Stimulated activated CD4-positive, alpha-beta T cell treated with anti-CD3 and anti-CD28 coated beads, Interleukin-15, amount 100 ng/mL, for 24 hours (primary cell): ENCODE results near the gene CTNS.

Source experiments
- DNase-seq: peaks from one replicate; pipeline ENCODE4 v3.0.0-alpha.2; 2020

Gene CTNS

GRCh38 chr17:3636154-3636907 lies at the start of gene CTNS, which contains the start of gene SHPK:
Gene CTNS (plus strand): TSS chr17:3636760. CDS start chr17:3640207, 3,447 bp downstream.
Gene SHPK (minus strand): TSS chr17:3636250. CDS start chr17:3636219, 31 bp downstream.
- DNase-seq = peak; percentile 97

DNA sequence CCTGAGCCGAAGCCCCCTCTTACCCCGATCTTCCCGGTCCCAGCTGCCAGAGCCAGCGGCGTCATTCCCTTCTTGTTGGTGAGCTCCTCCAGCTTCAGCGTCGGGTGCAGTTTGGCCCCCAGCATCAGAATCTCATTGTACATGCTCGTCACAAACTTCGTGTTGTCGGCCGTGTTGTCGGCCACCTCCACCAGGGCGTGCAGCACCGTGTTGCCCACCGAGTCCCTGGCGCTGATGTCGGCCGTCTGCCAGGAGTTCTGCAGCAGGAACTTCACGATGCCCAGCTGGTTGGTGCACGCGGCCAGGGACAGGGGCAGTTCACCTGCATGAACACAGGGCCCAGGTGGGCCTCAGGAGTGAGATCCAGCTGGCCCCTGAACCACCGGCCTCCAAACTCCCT lies 46.8 kb upstream of the CTNS start:
- DNase-seq = no peak

- no peak for DNase-seq
Observed at GRCh38 chr17:3590231-3590630, 46.3 kb upstream of the CTNS start.

DNA sequence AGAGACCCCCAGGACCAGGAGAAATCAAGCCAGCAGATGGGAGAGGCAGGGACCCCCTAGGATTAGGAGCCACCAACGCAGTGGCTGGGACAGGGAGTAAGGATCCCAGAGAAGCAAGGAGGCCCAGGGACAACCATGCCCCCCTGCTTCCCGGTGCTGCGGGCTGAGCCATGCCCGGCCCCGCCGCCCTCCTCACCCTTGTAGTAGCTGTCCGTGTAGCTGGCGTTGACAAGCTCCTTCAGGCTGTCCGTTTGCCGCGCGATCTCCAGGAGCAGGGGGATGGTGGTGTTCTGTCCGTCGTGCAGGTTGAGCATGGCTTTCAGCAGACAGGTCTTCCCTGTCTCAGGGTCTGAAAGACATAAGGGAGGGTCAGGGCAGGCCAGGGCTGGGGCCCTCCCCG lies 45.8 kb upstream of the CTNS start:
- no peak for DNase-seq

DNA sequence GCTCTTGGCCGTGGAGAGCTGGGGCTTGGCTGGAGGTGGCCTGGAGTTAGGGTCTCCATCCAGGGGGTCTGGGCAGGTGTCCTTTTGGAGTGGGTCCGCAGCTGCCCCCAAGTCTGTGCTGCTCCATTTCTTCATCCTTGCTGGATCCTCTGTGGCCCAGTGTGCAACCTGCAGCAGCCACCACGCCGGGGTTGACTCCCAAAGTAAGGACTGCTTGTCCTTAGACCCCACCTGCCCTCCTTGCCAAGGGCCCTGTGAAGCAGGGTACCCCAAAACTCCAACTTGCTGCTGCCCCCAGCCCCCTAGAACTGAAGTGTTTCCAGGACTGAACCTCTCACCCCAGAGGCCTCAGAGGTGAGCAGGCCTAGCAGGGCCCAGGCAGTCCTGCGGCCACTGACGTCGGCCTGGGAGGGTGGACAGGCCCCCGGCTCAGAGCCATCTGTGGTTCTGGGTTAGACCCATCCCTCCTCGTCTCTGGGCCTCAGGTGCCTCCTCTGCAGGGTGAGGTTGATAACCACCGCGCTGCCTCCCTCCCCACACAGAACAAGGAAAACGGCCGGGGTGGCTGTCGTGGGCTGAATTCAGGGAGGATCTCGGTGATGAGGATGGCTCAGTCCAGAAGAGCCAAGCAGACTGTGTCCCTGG lies 44.2 kb upstream of the CTNS start:
- DNase-seq = no peak

GRCh38 chr17:3593384-3593783 lies 43.2 kb upstream of the CTNS start:
- DNase-seq = no peak

GRCh38 chr17:3594051-3594800 lies 42.3 kb upstream of the CTNS start:
- no peak for DNase-seq

- no peak for DNase-seq
Observed at GRCh38 chr17:3594976-3595375, 41.6 kb upstream of the CTNS start.

DNA sequence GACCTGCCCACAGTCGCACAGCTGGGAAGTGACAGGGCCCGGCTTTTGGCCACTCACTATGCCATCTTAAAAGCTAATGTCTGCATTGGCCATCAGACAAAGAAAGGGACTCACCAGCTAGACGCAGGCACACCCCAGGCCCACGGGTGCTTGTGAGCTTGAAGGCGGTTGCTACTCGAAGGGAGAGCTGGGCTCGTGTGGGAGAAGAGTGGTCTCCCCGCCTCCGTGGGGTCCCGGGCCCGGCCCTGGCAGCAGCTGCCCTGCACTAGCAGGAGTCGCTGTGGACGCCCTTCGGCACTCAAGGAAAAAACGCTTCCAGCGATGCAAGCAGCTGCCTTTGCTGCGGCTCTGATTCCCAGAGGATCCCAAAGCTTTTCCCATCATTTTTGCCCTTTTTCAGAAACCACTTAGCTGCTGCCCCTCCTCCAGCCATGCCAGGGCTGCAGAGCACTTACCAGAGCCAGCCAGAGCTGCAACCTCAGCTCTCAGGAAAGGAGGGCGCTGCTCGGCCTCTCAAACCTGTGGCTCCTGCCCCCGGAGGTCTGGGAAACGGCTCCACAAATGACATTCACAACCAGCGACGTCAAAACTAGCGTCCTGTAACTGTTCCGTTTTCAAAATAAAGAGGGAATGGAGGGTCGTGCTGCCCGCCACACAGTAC lies 39.6 kb upstream of the CTNS start:
- DNase-seq = no peak

DNA sequence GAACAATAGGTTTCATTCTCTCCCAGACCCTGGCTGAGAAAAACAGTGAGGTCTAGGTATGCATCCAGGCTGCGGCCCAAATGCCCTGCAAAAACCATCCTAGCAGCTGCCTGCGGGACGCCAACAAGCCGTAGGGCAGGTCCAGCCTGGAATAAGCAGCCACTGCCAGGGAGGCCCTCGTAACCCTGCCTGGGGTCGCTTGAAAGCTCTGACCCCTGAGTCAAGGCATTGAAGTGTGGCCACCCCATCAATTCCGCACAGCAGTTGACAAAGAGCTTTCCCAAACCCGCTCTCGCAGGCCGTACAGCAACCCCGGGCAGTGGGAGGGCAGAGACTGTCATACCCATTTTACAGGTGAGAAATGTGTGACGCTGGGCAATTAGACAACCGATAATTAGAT lies 38.5 kb upstream of the CTNS start:
- no peak for DNase-seq

GRCh38 chr17:3600529-3601205 lies 35.9 kb upstream of the CTNS start:
- no peak for DNase-seq

GRCh38 chr17:3602499-3602898 lies 34.1 kb upstream of the CTNS start:
- peak; percentile 45 for DNase-seq

DNA sequence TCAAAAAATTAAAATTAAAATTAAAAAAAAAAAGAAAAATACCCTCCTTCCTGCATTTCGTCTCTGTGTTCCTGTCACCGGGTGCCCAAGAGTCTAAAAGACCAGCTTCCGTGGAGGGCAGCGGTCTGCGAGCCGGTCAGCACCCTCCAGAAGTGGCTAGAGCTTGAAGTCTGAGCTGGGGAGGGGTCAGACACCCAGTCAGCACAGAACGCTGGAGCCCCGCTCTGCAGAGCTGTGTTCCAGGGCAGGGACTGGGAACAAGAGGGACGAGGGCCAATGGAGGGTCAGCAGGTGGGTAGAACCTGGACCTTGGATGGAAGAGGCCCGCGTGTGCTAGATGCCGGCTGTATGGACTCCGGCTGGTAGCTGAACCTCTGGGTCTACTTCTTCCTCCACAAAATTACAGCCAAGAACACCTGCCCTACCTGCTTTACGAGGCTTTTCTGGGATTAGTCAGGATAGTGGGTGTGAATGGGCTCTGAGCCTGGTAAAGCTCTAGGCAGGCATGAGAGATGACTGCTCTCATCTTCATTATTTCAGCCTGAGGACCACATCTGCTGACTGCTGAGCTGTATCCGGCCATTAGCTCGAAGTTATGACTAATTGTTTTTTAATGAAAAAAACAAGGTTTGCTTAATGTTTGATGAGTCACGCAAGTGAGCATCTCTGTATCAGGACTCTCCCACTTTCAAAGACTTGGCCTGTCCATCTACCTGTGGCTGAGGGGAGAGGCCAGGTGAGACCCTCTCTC lies 33.3 kb upstream of the CTNS start:
- DNase-seq = no peak

DNA sequence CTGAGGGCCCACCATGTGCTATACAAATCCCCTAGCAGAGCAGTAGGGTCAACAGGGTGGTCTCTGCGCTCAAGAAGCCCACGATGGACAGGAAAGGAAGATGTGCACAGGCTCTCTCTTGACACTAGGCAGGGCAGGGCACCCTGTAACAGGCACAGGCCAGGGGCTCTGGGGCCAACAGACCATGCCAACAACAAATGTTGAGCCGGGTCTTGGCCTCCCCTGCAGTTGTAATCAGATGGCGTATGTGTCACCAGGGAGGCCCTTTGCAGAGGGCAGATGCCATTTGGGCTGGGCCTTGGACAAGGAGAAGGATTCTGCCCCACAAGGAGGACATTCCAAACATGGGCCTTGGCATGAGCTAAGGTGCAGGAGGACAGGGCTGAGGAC lies 32.7 kb upstream of the CTNS start:
- DNase-seq = no peak

DNA sequence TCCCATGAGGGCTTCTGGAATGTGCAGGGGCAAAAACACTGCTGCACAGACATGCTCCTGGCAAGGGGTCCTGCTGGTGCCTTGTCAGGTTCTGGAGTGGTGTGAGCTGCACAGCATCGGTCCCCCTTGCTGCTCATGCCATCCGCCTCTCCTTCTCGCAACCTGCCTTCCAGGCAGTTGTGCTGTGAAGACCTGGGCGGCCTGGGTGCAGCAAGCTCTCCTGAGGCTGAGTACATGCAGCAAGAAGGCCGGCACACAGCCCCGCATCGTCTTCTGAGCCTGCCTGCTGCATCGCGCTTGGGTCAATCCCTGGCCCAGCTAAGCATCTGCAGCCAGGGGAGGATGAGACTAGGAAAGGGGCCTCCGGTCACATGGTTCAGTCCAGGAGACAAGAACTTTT lies 26.9 kb upstream of the CTNS start:
- DNase-seq = no peak

GRCh38 chr17:3610523-3610922 lies 26.0 kb upstream of the CTNS start:
- DNase-seq = no peak

DNA sequence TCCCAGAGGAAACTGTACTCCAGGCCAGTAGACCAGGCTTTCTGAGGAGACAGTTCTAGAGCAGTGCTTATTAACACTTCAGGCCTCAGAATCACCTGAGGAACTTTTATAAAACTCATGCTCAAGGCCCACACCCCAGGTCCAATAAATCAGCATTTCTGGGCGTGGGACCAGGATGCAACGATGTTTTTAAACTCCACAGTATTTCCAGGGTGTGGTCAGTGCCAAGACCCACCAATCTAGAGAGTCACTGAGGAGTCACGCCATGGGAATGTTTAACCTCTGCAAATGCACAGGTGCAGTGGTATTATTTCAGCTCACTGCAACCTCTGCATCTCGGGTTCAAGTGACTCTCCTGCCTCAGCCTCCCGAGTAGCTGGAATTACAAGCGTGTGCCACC lies 23.4 kb upstream of the CTNS start:
- DNase-seq = no peak

DNA sequence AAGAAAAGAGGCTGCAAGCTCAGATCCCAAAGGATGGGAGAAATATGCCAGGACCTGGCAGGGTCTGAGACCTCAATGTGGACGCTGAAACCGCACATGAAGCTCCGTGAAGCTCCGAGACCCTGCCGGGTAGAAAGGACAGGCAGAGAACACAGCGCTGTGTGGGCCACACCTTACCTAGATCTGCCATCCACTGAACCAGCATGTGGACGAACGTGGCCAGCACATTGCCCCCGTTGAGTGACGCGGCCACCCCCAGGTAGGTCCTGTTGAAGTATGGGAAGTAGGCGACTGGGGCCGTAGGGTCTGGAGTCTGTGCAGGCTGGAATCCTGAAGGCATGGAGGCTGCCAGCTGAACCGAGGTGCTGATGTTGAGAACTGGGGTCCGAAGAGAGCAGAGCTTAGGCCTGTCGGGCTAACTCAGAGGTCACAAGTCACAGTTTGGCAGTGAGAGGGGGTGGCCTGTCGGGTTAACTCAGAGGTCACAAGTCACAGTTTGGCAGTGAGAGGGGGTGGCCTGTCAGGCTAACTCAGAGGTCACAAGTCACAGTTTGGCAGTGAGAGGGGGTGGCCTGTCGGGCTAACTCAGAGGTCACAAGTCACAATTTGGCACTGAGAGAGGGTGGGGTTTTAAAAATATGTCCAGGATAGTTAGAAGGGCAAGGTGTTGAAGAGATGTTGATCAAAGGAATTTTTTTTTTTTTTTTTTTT lies 21.2 kb upstream of the CTNS start:
- no peak for DNase-seq

GRCh38 chr17:3621146-3621720 lies 15.3 kb upstream of the CTNS start:
- no peak for DNase-seq

- DNase-seq = no peak
Observed at GRCh38 chr17:3622977-3623594, 13.5 kb upstream of the CTNS start.
